PFSK-1 (cell line): ENCODE results near the gene TPX2.

Experiments
- FOXP2 ChIP-seq: optimal IDR thresholded peaks from 2 replicates; pipeline ENCODE3; 2011; ENCODE audit warnings: borderline replicate concordance, control low read depth, inconsistent platforms; ENCODE audit not compliant: insufficient read depth; ENCODE audit errors: extremely low read length, extremely low read depth
- POLR2AphosphoS5 ChIP-seq: IDR thresholded peaks from 2 replicates; pipeline ENCODE4 v1.6.1; 2012; ENCODE audit warnings: low read depth, mild to moderate bottlenecking, control low read depth, low read length, moderate library complexity
- SIN3A ChIP-seq: IDR thresholded peaks from 2 replicates; pipeline ENCODE4 v1.6.1; 2012; ENCODE audit warnings: mild to moderate bottlenecking, low read length, moderate library complexity, borderline replicate concordance; ENCODE audit not compliant: insufficient read depth
- TAF1 ChIP-seq: IDR thresholded peaks from 2 replicates; pipeline ENCODE4 v1.6.1; 2012; ENCODE audit warnings: low read length, control low read depth, borderline replicate concordance; ENCODE audit not compliant: insufficient read depth
- TF ChIP-seq, protein P1 (sequence below), 2 experiments: IDR thresholded peaks; 2 replicates each; pipeline versions ENCODE4 v1.6.1 to v1.8.0; 2011 to 2012; ENCODE audit warnings: low read depth in 2 of 2, low read length in 2 of 2, control low read depth in 1 of 2, inconsistent platforms in 1 of 2, mild to moderate bottlenecking in 1 of 2, moderate library complexity in 1 of 2; ENCODE audit not compliant: insufficient read depth in 1 of 2

TPX2 gene

DNA sequence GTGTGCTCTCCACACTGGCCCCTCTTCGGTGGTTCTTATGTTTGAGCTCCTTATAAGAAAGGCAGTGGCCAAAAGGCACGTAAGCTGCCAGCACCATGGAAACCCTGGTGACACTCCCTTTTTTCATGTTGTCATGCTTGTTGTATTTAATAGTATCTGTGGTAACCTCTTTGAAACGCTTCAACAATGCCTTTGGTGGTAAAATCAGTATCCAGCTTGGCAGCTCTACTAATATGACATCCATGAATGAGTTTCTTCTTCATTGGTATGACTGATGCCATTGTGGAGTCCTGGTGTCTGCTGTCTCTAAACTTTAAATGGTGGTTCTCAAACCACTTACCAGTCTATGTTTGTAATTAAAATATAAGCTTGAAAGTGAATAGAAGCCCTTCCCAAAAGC lies 69.4 kb downstream of the TPX2 start:
- no peak for TF ChIP-seq SIN3A
- no peak for TF ChIP-seq TAF1
- TF ChIP-seq, protein P1, sequence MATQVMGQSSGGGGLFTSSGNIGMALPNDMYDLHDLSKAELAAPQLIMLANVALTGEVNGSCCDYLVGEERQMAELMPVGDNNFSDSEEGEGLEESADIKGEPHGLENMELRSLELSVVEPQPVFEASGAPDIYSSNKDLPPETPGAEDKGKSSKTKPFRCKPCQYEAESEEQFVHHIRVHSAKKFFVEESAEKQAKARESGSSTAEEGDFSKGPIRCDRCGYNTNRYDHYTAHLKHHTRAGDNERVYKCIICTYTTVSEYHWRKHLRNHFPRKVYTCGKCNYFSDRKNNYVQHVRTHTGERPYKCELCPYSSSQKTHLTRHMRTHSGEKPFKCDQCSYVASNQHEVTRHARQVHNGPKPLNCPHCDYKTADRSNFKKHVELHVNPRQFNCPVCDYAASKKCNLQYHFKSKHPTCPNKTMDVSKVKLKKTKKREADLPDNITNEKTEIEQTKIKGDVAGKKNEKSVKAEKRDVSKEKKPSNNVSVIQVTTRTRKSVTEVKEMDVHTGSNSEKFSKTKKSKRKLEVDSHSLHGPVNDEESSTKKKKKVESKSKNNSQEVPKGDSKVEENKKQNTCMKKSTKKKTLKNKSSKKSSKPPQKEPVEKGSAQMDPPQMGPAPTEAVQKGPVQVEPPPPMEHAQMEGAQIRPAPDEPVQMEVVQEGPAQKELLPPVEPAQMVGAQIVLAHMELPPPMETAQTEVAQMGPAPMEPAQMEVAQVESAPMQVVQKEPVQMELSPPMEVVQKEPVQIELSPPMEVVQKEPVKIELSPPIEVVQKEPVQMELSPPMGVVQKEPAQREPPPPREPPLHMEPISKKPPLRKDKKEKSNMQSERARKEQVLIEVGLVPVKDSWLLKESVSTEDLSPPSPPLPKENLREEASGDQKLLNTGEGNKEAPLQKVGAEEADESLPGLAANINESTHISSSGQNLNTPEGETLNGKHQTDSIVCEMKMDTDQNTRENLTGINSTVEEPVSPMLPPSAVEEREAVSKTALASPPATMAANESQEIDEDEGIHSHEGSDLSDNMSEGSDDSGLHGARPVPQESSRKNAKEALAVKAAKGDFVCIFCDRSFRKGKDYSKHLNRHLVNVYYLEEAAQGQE (IDR thresholded peaks at IDR 0.05; ENCODE audit: insufficient read depth in 1 of 2, low read depth in 2 of 2, low read length in 2 of 2), result no peak
- no peak for TF ChIP-seq POLR2AphosphoS5

DNA sequence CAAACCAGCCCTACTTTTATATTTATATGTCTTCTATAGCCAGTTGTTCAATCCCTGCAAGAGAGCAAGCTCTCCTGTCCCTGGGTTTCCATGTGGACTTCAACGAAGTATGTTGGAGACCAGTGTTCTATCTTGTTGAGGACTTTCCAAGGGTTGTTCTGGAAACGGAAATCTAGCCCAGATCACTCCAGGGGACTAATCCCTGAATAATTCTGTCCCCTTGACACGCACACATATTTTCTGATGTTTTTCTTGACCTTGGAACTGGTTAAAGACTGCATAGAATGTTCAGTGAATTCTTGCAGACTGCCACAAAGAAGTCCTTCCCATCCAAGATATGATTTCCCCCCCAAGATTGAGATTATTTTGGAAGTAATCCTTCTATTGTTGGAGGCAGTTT lies 70.6 kb downstream of the TPX2 start:
- TF ChIP-seq SIN3A, result no peak
- TF ChIP-seq FOXP2, result no peak
- no peak for TF ChIP-seq TAF1
- TF ChIP-seq, protein P1 (IDR thresholded peaks at IDR 0.05; ENCODE audit: insufficient read depth in 1 of 2, low read depth in 2 of 2, low read length in 2 of 2), result no peak
- TF ChIP-seq POLR2AphosphoS5, result no peak

DNA sequence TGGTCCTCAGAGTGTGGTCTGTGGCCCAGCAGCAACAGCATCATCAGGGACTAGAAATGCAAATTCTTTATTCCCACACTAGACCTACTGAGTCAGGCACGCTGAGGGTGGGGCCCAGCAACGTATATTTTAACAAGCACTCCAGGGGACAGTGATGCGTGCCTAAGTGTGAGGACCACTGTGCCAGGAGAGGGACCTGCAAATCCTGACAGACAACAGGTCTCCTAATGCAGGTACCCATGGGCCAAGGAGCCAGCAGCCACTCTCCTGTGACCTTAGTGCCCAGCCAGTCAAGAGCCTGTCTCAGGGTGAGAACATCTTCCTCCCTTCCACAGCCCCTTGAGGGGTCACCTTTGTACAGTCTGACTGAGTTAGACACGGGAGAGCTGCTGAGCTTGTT lies 72.1 kb downstream of the TPX2 start:
- no peak for TF ChIP-seq POLR2AphosphoS5
- TF ChIP-seq TAF1, result no peak
- no peak for TF ChIP-seq SIN3A
- TF ChIP-seq FOXP2, result no peak
- TF ChIP-seq, protein P1 (IDR thresholded peaks at IDR 0.05; ENCODE audit: insufficient read depth in 1 of 2, low read depth in 2 of 2, low read length in 2 of 2), result no peak

DNA sequence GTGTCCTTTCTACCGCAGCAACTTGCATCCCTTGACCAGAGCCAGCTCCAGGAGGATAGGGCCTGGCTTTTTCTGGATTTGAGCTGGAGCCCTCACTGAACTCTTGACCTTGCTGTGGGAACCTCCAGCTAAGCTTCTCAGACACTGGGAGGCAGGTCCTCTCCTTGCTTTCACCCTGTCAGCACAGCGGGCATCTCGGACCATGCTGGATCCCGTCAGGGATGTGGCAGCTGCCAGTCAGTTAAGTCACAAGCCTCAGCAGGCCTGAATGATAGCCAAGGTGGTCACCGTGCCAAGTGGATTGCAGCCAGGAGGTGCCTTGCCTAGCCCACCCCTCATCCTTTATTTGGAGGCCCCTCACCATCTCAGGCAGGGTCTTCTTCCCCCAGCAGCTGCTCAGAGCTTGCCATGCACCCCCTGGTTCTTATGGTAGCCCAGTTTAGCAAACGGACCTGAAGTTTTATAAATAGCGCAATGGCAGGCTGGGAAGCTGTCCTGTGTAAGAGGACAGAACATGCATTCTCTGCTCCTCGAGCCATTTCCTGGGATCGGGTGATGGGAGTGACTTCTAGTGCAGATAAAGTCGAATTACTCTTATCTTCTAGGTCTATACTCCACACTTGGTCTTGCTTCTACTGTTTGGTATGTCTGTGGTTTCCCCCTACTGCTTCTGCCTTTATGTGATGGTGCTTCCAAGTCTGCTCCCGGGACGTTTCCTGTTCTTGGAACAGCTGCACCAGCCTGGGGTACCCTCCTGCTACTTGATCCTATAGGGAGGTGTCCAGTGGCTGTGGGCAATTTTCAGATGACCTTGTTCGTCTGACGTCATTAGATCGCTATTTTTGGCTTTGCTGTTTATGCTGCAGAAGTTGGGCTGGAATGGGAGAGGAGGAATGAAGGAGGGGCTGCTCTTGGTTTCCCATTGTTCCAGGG lies 73.0 kb downstream of the TPX2 start:
- TF ChIP-seq TAF1 (no peak), FOXP2 (no peak), POLR2AphosphoS5 (no peak), SIN3A (no peak)
- TF ChIP-seq, protein P1 (IDR thresholded peaks at IDR 0.05; ENCODE audit: insufficient read depth in 1 of 2, low read depth in 2 of 2, low read length in 2 of 2), result no peak

DNA sequence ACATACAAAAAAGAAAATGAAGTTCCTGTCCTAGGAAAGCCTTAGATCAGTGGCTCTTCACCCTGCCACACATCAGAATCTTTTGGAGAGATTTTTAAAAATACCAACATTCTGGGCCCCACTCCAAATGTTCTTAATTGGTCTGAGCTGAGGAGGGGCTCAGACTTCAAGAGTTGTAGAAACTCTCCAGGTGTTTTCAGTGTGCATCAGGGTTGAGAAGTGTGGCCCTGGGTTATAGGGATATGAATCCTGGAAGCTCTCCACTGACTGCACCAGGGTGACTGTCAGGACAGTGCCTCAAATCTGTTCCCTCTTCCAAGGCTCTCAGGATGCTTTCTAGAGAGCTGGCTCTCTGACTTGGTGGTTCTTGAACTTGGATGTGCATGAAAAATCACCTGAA lies 74.5 kb downstream of the TPX2 start:
- TF ChIP-seq TAF1, result no peak
- TF ChIP-seq FOXP2, result no peak
- no peak for TF ChIP-seq POLR2AphosphoS5
- no peak for TF ChIP-seq SIN3A
- TF ChIP-seq, protein P1 (IDR thresholded peaks at IDR 0.05; ENCODE audit: insufficient read depth in 1 of 2, low read depth in 2 of 2, low read length in 2 of 2), result no peak
